Neural progenitor cell (in vitro differentiated cells): Measurements from ENCODE around the gene SPTBN5.

Source experiments
- CTCF ChIP-seq: fragments of 200-600 bp; sonication (generic); IDR thresholded peaks from 2 replicates; pipeline ENCODE4 v1.5.1; 2017; ENCODE audit warnings: antibody characterized with exemption, mild to moderate bottlenecking
- EZH2phosphoT487 ChIP-seq: fragments of 200-600 bp; sonication (generic); IDR thresholded peaks from 2 replicates; pipeline ENCODE4 v1.6.1; 2017; ENCODE audit warnings: antibody characterized with exemption

GRCh38 chr15:41919954-41920538 is 26.2 kb upstream of the SPTBN5 start:
- no peak for TF ChIP-seq CTCF
- no peak for TF ChIP-seq EZH2phosphoT487
